Ascending aorta (tissue), 2 donors: ENCODE results near the gene SEH1L. TPM values are rescaled to one million over a fixed set of nuclear protein-coding genes. Genes with fewer than 3 reads are reported as not detected.
A peak's percentile ranks its signal among the peaks of the same experiment; 100 is the strongest.

Experiments used
- DNase-seq, 2 donors: peaks; one replicate each; pipeline ENCODE4 v3.0.0-alpha.2; 2019; ENCODE audit warnings: low spot score in 2 of 2
- H3K27ac ChIP-seq, 2 donors: fragments of 200-600 bp; sonication (generic); one replicate each; pipeline ENCODE4 v1.5.1; 2016 to 2017; ENCODE audit warnings: mild to moderate bottlenecking in 1 of 2
- H3K27me3 ChIP-seq: fragments of 200-600 bp; sonication (generic); one replicate; pipeline ENCODE4 v1.5.1; 2017
- H3K36me3 ChIP-seq, 2 donors: fragments of 200-600 bp; sonication (generic); one replicate each; pipeline ENCODE4 v1.5.1; 2016
- H3K4me1 ChIP-seq, 2 donors: fragments of 200-600 bp; sonication (generic); one replicate each; pipeline ENCODE4 v1.5.1; 2016 to 2017; ENCODE audit warnings: mild to moderate bottlenecking in 1 of 2
- H3K4me3 ChIP-seq, 2 donors: fragments of 200-600 bp; sonication (generic); one replicate each; pipeline ENCODE4 v1.5.1; 2016 to 2017; ENCODE audit warnings: mild to moderate bottlenecking in 1 of 2
- H3K9me3 ChIP-seq, 2 donors: fragments of 200-600 bp; sonication (generic); one replicate each; pipeline ENCODE4 v1.5.1; 2016
- intact Hi-C: fragments of 100-400 bp; cut with DNase I; formaldehyde crosslinking; loops from one replicate; pipeline ENCODE4 v1.15.1; 2023
- total RNA-seq: library from RNA; depleted of rRNA; stranded (reverse); fragments of >200 nt; gene quantifications from one replicate; pipeline ENCODE4 v1.1.0, GENCODE V29; 2016
- TF ChIP-seq, protein P1 (sequence below), 3 experiments: fragments of 200-600 bp in 2 of 3; fragments of 450-650 bp in 1 of 3; sonication (generic) in 2 of 3; IDR thresholded peaks; one replicate each; pipeline ENCODE4 v1.5.1; 2016 to 2019; ENCODE audit warnings: antibody characterized with exemption in 3 of 3, mild to moderate bottlenecking in 1 of 3, moderate library complexity in 1 of 3

The SEH1L gene
- total RNA-seq, 1 donor from 2014 or later = 16.3 TPM

DNA sequence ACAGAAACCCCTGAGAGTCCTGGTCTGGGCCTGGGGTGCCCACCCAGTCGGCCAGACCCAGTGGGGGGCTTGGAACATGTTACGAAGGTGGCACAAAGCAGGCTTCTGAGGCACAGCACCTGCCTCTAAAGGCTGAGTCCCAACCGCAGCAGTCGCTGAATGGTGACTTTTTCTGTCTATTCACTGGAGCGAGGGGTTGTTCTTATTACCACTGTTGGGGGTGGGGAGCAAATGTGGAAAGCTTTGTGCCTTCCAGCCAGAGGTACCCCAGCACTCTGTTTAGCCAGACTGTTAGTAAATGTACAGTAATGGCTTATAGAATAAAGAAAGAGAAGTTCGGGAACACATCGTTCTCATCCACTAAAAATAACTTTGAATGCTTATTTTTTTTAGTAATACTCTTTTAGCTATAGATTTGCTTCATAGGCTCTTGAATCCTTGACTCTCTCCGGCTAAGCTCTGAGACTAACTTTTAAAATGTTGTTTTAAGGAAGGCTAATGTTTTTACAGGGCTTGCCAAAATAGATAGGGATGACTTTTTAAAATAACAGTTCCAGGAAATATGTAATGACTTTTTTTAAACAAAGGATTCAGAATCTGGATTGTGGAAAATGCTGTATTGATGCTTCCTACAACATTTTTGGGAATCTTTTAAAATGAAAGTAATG lies 40.4 kb upstream of the SEH1L start:
- Histone ChIP-seq H3K27me3 (peaks cover 4% of the 10 kb centered on the region), H3K4me3 (peak overlapping the region; percentile 21 to 43), H3K9me3 (no peaks in the 10 kb centered on the region), H3K27ac (peak overlapping the region in 1 of 2 donors; percentile 19), H3K4me1 (peaks cover 3 to 14% of the 10 kb centered on the region in 2 donors), H3K36me3 (no peaks in the 10 kb centered on the region)
- intact Hi-C loops = no loop called here
- TF ChIP-seq, protein P1, sequence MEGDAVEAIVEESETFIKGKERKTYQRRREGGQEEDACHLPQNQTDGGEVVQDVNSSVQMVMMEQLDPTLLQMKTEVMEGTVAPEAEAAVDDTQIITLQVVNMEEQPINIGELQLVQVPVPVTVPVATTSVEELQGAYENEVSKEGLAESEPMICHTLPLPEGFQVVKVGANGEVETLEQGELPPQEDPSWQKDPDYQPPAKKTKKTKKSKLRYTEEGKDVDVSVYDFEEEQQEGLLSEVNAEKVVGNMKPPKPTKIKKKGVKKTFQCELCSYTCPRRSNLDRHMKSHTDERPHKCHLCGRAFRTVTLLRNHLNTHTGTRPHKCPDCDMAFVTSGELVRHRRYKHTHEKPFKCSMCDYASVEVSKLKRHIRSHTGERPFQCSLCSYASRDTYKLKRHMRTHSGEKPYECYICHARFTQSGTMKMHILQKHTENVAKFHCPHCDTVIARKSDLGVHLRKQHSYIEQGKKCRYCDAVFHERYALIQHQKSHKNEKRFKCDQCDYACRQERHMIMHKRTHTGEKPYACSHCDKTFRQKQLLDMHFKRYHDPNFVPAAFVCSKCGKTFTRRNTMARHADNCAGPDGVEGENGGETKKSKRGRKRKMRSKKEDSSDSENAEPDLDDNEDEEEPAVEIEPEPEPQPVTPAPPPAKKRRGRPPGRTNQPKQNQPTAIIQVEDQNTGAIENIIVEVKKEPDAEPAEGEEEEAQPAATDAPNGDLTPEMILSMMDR (IDR thresholded peaks at IDR 0.05) = no peak
- DNase-seq = no peak

GRCh38 chr18:12908706-12909105 lies 39.1 kb upstream of the SEH1L start:
- H3K36me3 ChIP-seq = no peaks in the 10 kb centered on the region
- H3K4me3 ChIP-seq = no peak overlapping the region
- H3K27ac ChIP-seq = no peak overlapping the region
- H3K27me3 ChIP-seq = peaks cover 4% of the 10 kb centered on the region
- H3K4me1 ChIP-seq = peaks cover 3 to 14% of the 10 kb centered on the region in 2 donors
- no peaks in the 10 kb centered on the region for H3K9me3 ChIP-seq
- no peak for DNase-seq
- TF ChIP-seq, protein P1 (IDR thresholded peaks at IDR 0.05) = no peak
- intact Hi-C loops = no loop called here

DNA sequence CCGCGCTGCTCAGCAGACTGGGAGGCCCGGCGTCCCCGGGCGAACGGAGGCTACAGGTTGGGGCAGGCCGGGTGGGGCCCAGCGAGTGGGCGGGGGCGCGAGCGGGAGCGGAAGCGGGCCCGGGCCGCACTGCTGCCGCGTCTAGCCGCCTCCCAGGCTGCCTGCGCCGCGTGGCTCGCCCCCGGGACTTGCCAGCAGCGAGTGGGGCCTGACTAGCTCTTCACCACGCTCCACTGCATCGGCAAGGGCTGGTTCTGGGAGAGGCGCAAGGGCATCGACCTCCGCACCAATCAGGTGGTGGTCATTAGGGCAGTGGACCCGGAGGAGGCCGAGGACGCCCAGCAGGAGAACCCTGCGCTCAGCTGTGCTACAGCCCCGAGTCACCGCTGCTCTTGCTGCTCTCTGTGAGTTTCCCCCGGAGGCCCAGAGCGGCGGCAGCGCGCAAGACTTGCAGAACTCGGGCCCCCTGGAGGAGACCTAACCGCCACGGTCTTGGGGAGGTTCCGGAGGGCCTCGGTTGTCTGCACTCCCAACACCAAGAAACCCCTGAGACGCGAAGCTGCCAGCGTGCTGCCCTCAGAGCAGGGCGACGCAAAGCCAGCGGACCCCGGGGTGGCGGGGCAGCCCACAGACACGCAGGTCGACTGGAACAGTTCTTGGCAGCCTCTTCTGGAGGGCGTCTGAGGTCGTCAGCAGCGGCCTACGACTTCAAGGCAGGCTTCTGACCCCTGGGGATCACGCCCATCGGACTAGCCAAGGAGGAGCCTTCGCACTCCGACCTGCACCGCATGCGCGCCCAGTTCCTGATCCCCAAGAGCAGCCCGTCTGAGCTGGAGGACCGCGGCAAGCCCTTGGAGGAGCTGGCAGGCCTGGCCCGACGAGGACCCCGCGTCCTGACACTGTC lies 36.5 kb upstream of the SEH1L start:
- DNase-seq = no peak
- Histone ChIP-seq H3K9me3 (no peaks in the 10 kb centered on the region), H3K27ac (no peak overlapping the region), H3K27me3 (peaks cover 4% of the 10 kb centered on the region), H3K4me3 (peak overlapping the region; percentile 14 to 57), H3K36me3 (no peaks in the 10 kb centered on the region), H3K4me1 (peaks cover 3 to 14% of the 10 kb centered on the region in 2 donors)
- intact Hi-C loops = no loop called here
- TF ChIP-seq, protein P1 (IDR thresholded peaks at IDR 0.05) = no peak

GRCh38 chr18:12911929-12912703 lies 35.7 kb upstream of the SEH1L start:
- H3K27me3 ChIP-seq = peaks cover 4% of the 10 kb centered on the region
- H3K4me1 ChIP-seq = peaks cover 1 to 12% of the 10 kb centered on the region in 2 donors
- no peak for DNase-seq
- TF ChIP-seq, protein P1 (IDR thresholded peaks at IDR 0.05) = no peak
- no peaks in the 10 kb centered on the region for H3K36me3 ChIP-seq
- H3K27ac ChIP-seq = no peak overlapping the region
- H3K4me3 ChIP-seq = peak overlapping the region in 1 of 2 donors; percentile 57
- intact Hi-C loops = no loop called here
- no peaks in the 10 kb centered on the region for H3K9me3 ChIP-seq

DNA sequence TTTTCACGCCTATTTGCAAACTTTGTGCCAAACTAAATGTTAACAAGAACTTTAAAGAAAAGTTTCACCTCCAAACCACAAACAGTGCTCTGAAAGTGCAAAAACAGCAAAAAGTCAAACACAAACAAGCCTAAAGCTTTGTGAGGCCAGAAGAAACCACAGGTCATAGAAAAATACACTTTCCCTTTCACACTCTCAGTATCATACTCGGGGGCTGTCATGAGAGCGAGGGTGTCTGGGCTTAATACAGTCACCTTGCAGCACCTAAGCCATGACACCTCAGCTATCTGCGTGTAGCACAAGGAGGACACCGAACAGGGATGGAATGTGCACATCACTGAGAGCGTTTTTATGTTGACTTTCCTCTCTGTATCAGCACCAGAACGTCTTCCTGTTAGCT lies 26.6 kb upstream of the SEH1L start:
- intact Hi-C loops = no loop called here
- H3K27ac ChIP-seq = no peak overlapping the region
- H3K27me3 ChIP-seq = no peaks in the 10 kb centered on the region
- H3K4me3 ChIP-seq = no peak overlapping the region
- DNase-seq = no peak
- H3K4me1 ChIP-seq = no peaks in the 10 kb centered on the region
- H3K9me3 ChIP-seq = no peaks in the 10 kb centered on the region
- no peaks in the 10 kb centered on the region for H3K36me3 ChIP-seq
- TF ChIP-seq, protein P1 (IDR thresholded peaks at IDR 0.05) = no peak
